Measurements from ENCODE around the gene GRID1. TPM values are rescaled to one million over a fixed set of nuclear protein-coding genes. Genes with fewer than 3 reads are reported as not detected.

Gene GRID1
- total RNA-seq, 1 experiment from 2014 or later = not detected

DNA sequence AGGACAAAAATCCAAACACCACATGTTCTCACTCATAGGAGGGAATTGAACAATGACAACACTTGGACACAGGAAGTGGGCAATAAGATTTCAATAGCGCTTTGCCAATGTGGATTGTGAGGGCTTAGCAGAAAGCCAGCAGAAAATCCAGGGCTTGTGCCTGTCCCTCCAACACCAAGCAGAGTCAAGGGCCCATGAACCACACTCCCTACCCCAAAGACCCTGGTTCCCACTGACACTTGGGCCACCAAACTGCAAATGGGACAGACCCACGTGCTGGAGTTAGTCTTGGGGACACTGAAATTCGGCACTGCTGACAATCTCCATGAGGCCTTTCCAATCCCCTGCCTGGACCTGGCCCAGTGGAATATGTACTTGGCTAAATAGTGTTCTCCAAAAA lies 67.0 kb downstream of the GRID1 start:
- ChIA-PET CTCF (no interaction called here), POLR2A (ENCODE audit: unreplicated experiment) (no interaction called here)
- H3K79me2 ChIP-seq (ENCODE audit: low read depth) = no peaks in the 10 kb centered on the region

DNA sequence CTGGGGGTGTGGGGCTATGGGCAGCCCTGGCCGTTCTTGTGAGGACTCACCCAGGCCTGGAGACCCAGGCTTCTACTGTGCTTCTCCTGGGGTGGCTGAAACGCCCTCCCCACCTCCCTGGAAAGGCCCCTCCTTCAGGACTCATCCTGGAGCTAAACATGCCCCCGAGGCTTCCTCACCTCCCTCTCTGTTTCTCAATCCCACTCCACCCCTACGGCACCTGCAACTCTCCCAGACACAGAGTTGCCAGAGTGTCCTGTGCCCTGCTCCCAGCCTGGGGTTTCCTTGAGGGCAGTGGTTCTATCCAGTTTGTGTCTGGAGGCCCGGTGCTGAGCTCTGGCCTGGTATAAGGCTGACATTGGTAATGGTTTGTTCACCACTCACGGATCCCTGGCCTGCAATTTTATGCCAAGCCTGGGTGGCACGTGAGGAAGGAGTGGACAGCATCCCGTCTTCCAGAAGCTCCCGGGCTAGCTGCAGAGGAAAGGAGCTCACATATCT lies 68.0 kb downstream of the GRID1 start:
- Histone ChIP-seq H3K9me2 (ENCODE audit: insufficient read depth) (no peaks in the 10 kb centered on the region), H3F3A (ENCODE audit: insufficient read depth, low read depth) (no peaks in the 10 kb centered on the region), H3K27me3 (ENCODE audit: insufficient read depth, low read depth) (peaks cover 25% of the 10 kb centered on the region), H3K4me3 (no peak overlapping the region), H3K36me3 (ENCODE audit: low read depth) (no peaks in the 10 kb centered on the region), H3K27ac (no peak overlapping the region), H2AFZ (no peak overlapping the region), H3K4me1 (replicated peaks; ENCODE audit: insufficient read depth) (no peaks in the 10 kb centered on the region), H3K4me2 (no peak overlapping the region), H4K20me1 (ENCODE audit: insufficient read depth) (no peaks in the 10 kb centered on the region), H3K9me3 (ENCODE audit: insufficient read depth, low read depth) (no peaks in the 10 kb centered on the region), H3K79me2 (ENCODE audit: low read depth) (no peaks in the 10 kb centered on the region)
- DNase-seq = no peak
- no peak for TF ChIP-seq EZH2 (IDR thresholded peaks at IDR 0.05; ENCODE audit: low read depth)
- TF ChIP-seq, protein P1, sequence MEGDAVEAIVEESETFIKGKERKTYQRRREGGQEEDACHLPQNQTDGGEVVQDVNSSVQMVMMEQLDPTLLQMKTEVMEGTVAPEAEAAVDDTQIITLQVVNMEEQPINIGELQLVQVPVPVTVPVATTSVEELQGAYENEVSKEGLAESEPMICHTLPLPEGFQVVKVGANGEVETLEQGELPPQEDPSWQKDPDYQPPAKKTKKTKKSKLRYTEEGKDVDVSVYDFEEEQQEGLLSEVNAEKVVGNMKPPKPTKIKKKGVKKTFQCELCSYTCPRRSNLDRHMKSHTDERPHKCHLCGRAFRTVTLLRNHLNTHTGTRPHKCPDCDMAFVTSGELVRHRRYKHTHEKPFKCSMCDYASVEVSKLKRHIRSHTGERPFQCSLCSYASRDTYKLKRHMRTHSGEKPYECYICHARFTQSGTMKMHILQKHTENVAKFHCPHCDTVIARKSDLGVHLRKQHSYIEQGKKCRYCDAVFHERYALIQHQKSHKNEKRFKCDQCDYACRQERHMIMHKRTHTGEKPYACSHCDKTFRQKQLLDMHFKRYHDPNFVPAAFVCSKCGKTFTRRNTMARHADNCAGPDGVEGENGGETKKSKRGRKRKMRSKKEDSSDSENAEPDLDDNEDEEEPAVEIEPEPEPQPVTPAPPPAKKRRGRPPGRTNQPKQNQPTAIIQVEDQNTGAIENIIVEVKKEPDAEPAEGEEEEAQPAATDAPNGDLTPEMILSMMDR (conservative IDR thresholded peaks at IDR 0.05) = no peak
- ChIA-PET CTCF (no interaction called here), POLR2A (ENCODE audit: unreplicated experiment) (no interaction called here)
- intact Hi-C loops (cut with micrococcal nuclease; ENCODE audit: unreplicated experiment) = no loop called here
- no TSS peak for BruUV-seq (replicated peaks)

More for the DNA sequence above, 67.0 kb downstream of the GRID1 start:
- no TSS peak for BruUV-seq (replicated peaks)
- no peak for DNase-seq
- H2AFZ ChIP-seq = no peak overlapping the region
- no peaks in the 10 kb centered on the region for H3K9me2 ChIP-seq (ENCODE audit: insufficient read depth)
- no peaks in the 10 kb centered on the region for H4K20me1 ChIP-seq (ENCODE audit: insufficient read depth)
- H3K27me3 ChIP-seq (ENCODE audit: insufficient read depth, low read depth) = peaks cover 19% of the 10 kb centered on the region
- H3K4me3 ChIP-seq = no peak overlapping the region
- no peaks in the 10 kb centered on the region for H3K4me1 ChIP-seq (replicated peaks; ENCODE audit: insufficient read depth)
- no peaks in the 10 kb centered on the region for H3F3A ChIP-seq (ENCODE audit: insufficient read depth, low read depth)
- intact Hi-C loops (cut with micrococcal nuclease; ENCODE audit: unreplicated experiment) = no loop called here
- H3K9me3 ChIP-seq (ENCODE audit: insufficient read depth, low read depth) = no peaks in the 10 kb centered on the region
- no peak overlapping the region for H3K27ac ChIP-seq
- TF ChIP-seq EZH2 (IDR thresholded peaks at IDR 0.05; ENCODE audit: low read depth) = no peak
- TF ChIP-seq, protein P1 (conservative IDR thresholded peaks at IDR 0.05) = no peak
- H3K4me2 ChIP-seq = no peak overlapping the region
- H3K36me3 ChIP-seq (ENCODE audit: low read depth) = no peaks in the 10 kb centered on the region

DNA sequence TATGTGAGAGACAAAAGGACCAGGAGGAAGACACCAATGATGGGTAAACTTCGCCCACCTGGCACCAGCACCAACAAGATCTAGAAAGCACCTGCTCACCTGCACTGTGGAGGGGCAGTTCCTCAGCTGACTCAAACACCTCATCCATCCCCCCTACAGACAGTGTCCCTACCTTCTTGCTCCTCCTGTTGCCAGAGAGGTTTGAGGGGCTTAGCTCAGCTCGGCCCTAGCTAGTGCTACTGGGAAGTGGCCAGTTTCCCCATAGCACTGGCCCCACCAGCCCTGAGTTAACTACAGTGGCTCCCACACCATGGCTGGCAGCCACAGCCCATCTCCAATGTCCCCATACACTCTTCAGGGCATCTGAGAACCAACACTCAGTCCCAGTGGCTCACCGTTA lies 70.8 kb downstream of the GRID1 start:
- Histone ChIP-seq H3K36me3 (ENCODE audit: low read depth) (no peaks in the 10 kb centered on the region), H3K9me3 (ENCODE audit: insufficient read depth, low read depth) (no peaks in the 10 kb centered on the region), H3K27ac (no peak overlapping the region), H2AFZ (no peak overlapping the region), H3F3A (ENCODE audit: insufficient read depth, low read depth) (no peaks in the 10 kb centered on the region), H3K4me2 (no peak overlapping the region), H3K4me1 (replicated peaks; ENCODE audit: insufficient read depth) (no peaks in the 10 kb centered on the region), H3K9me2 (ENCODE audit: insufficient read depth) (no peaks in the 10 kb centered on the region), H3K79me2 (ENCODE audit: low read depth) (no peaks in the 10 kb centered on the region), H3K4me3 (no peak overlapping the region), H4K20me1 (ENCODE audit: insufficient read depth) (no peaks in the 10 kb centered on the region), H3K27me3 (ENCODE audit: insufficient read depth, low read depth) (peaks cover 21% of the 10 kb centered on the region)
- no peak for DNase-seq
- BruUV-seq (replicated peaks) = no TSS peak
- TF ChIP-seq EZH2 (IDR thresholded peaks at IDR 0.05; ENCODE audit: low read depth) = no peak
- TF ChIP-seq, protein P1 (conservative IDR thresholded peaks at IDR 0.05) = no peak
- ChIA-PET CTCF (no interaction called here), POLR2A (ENCODE audit: unreplicated experiment) (no interaction called here)
- intact Hi-C loops (cut with micrococcal nuclease; ENCODE audit: unreplicated experiment) = no loop called here
